Central memory CD8-positive, alpha-beta T cell (primary cell): Measurements from ENCODE around the gene ABCC8.

Experiments used
- ATAC-seq: fragments of 150-1000 bp; cut with Tn5 transposase; replicated peaks from 2 replicates; pipeline ENCODE4 v1.10.0; 2022; ENCODE audit warnings: mild to moderate bottlenecking, moderate FRiP score, moderate number of reproducible peaks; ENCODE audit not compliant: poor library complexity, severe bottlenecking; ENCODE audit errors: extremely low read depth
- DNase-seq, 2 donors: peaks; one replicate each; pipeline ENCODE4 v3.0.0; 2021; ENCODE audit warnings: low spot score in 2 of 2
- H3K27ac Mint-ChIP-seq: one replicate; pipeline ENCODE4 v1.8.0; 2022; ENCODE audit warnings: low read depth, mild to moderate bottlenecking, moderate library complexity, mixed read lengths
- H3K27me3 Mint-ChIP-seq: one replicate; pipeline ENCODE4 v1.8.0; 2022; ENCODE audit warnings: mixed read lengths
- H3K36me3 Mint-ChIP-seq: one replicate; pipeline ENCODE4 v1.8.0; 2022; ENCODE audit warnings: mild to moderate bottlenecking, moderate library complexity, mixed read lengths; ENCODE audit not compliant: insufficient read depth
- H3K4me1 Mint-ChIP-seq: one replicate; pipeline ENCODE4 v1.8.0; 2022; ENCODE audit warnings: mixed read lengths
- H3K4me3 Mint-ChIP-seq: one replicate; pipeline ENCODE4 v1.8.0; 2022; ENCODE audit warnings: mild to moderate bottlenecking, moderate library complexity, mixed read lengths
- H3K9me3 Mint-ChIP-seq: one replicate; pipeline ENCODE4 v1.8.0; 2022; ENCODE audit warnings: mixed read lengths

The ABCC8 gene

DNA sequence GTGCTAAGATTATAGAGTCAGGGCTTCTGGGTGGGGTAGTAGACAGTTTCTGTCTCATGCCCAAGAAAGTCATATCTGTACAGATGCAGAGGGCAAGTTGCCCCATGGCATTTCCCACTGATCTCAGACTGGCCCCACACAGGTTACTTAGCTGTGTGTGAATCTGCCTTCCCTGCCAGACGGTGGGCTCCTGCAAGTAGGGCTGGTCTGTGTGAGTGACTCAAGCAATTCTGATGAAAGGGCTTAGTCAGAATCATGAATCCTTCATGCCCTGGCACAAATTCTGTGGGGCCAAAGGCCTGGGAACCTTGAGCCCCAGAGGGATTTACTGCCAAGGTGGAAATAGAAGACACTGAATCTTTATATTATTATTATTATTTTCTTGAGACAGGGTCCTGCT is 37.2 kb upstream of the ABCC8 start:
- ATAC-seq (no peak), DNase-seq (no peak)
- no peak overlapping the region for H3K4me3 Mint-ChIP-seq
- H3K4me1 Mint-ChIP-seq, result no peaks in the 10 kb centered on the region
- H3K27ac Mint-ChIP-seq, result no peak overlapping the region
- peaks cover 31% of the 10 kb centered on the region for H3K27me3 Mint-ChIP-seq
- H3K9me3 Mint-ChIP-seq, result no peaks in the 10 kb centered on the region
- H3K36me3 Mint-ChIP-seq, result peaks cover 3% of the 10 kb centered on the region

GRCh38 chr11:17512101-17512500 is 35.5 kb upstream of the ABCC8 start:
- H3K27ac Mint-ChIP-seq, result no peak overlapping the region
- no peaks in the 10 kb centered on the region for H3K4me1 Mint-ChIP-seq
- ATAC-seq (no peak), DNase-seq (no peak)
- H3K4me3 Mint-ChIP-seq, result no peak overlapping the region
- H3K9me3 Mint-ChIP-seq, result no peaks in the 10 kb centered on the region
- peaks cover 3% of the 10 kb centered on the region for H3K36me3 Mint-ChIP-seq
- H3K27me3 Mint-ChIP-seq, result peaks cover 31% of the 10 kb centered on the region

GRCh38 chr11:17511571-17511970 is 34.9 kb upstream of the ABCC8 start:
- no peak for ATAC-seq
- Mint-ChIP-seq H3K4me3 (no peak overlapping the region), H3K4me1 (no peaks in the 10 kb centered on the region), H3K9me3 (no peaks in the 10 kb centered on the region), H3K27ac (no peak overlapping the region), H3K27me3 (peaks cover 26% of the 10 kb centered on the region), H3K36me3 (peaks cover 3% of the 10 kb centered on the region)
- DNase-seq, result no peak

DNA sequence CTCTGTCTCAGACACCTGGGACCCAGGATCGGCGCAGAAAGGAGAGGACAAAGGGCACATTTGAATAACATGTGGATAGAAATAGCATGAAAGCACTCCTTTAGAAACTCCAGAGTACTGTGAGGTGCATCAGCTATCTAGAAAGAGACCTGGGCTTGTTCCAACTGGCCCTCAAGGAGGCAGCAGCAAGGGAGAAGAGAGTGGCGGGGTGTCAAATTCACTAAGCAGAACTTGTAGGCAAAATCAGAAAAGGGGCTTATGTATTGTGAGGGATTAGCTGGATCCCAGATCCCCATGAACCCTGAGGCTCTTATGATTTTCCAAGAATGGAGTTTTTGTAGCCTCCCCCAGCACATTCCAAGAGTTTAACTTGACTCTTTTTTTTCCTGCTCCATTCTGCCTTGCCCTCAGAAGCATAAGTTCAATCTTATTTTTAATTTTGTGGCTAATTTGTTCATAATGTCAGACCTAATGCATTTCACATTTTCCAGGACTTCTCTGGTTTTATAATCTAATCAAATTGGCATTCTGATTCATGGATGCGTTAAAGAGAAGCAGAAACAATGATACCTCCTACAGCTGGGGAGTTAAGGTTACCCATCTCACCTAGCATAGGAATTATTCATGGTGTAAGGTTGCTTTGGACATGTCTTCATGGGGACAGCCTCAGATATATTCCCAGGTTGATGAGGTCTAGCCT is 34.0 kb upstream of the ABCC8 start:
- Mint-ChIP-seq H3K36me3 (peaks cover 3% of the 10 kb centered on the region), H3K4me3 (no peak overlapping the region), H3K27me3 (peaks cover 26% of the 10 kb centered on the region), H3K4me1 (no peaks in the 10 kb centered on the region), H3K9me3 (no peaks in the 10 kb centered on the region), H3K27ac (no peak overlapping the region)
- ATAC-seq (no peak), DNase-seq (no peak)

GRCh38 chr11:17508791-17509190 is 32.1 kb upstream of the ABCC8 start:
- no peak overlapping the region for H3K4me3 Mint-ChIP-seq
- no peaks in the 10 kb centered on the region for H3K9me3 Mint-ChIP-seq
- H3K27me3 Mint-ChIP-seq, result peaks cover 24% of the 10 kb centered on the region
- H3K4me1 Mint-ChIP-seq, result no peaks in the 10 kb centered on the region
- ATAC-seq (no peak), DNase-seq (no peak)
- no peak overlapping the region for H3K27ac Mint-ChIP-seq
- H3K36me3 Mint-ChIP-seq, result no peaks in the 10 kb centered on the region

GRCh38 chr11:17508306-17508705 is 31.7 kb upstream of the ABCC8 start:
- Mint-ChIP-seq H3K4me1 (no peaks in the 10 kb centered on the region), H3K36me3 (no peaks in the 10 kb centered on the region), H3K9me3 (no peaks in the 10 kb centered on the region), H3K27ac (no peak overlapping the region), H3K4me3 (no peak overlapping the region), H3K27me3 (peaks cover 19% of the 10 kb centered on the region)
- DNase-seq (no peak), ATAC-seq (no peak)

- DNase-seq (no peak), ATAC-seq (no peak)
- Mint-ChIP-seq H3K9me3 (no peaks in the 10 kb centered on the region), H3K27ac (no peak overlapping the region), H3K4me3 (no peak overlapping the region), H3K4me1 (no peaks in the 10 kb centered on the region), H3K27me3 (peaks cover 14% of the 10 kb centered on the region), H3K36me3 (no peaks in the 10 kb centered on the region)
Measured at GRCh38 chr11:17507773-17508172, 31.1 kb upstream of the ABCC8 start.

DNA sequence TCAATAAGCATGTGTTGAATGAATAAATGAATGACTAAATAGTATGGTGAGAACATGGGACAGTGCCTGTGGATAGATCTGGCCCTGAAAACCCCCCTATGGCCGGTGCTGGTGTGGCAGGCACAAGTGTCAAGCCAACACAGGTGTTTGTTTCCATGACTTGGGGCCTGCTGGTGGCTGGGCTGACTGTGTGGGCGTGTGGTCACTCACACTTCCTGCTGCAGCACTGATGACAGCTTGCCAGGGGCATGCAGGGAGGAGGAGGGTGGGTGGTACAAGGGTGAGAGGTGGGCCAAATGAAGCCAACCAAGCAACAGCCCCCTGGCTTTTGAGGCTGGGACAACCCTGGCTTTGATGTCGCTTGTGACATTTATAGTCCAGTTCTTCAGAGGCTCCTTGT is 30.3 kb upstream of the ABCC8 start:
- DNase-seq (no peak), ATAC-seq (no peak)
- peaks cover 11% of the 10 kb centered on the region for H3K27me3 Mint-ChIP-seq
- H3K4me3 Mint-ChIP-seq, result no peak overlapping the region
- no peak overlapping the region for H3K27ac Mint-ChIP-seq
- H3K36me3 Mint-ChIP-seq, result no peaks in the 10 kb centered on the region
- no peaks in the 10 kb centered on the region for H3K9me3 Mint-ChIP-seq
- H3K4me1 Mint-ChIP-seq, result no peaks in the 10 kb centered on the region

DNA sequence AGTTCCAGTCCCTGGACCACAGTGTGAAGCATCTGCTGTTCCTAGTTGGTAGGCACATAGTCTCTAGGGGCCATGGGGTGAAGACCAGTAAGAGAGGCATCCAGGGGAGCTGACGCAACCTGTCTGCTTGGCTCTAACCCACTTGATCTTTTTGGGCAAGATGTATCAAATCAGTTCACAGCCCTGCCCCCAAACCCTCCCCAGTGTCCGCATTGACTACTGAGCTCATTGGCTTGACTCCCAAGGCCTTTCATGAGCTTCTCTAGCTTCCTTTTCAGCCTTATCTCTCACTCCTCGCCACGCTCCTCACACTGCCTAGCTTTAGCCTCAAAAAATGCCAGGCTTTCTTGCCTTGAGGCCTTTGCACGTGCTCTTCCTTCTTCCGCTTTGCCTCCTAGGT is 29.7 kb upstream of the ABCC8 start:
- DNase-seq (no peak), ATAC-seq (no peak)
- H3K36me3 Mint-ChIP-seq, result no peaks in the 10 kb centered on the region
- peaks cover 14% of the 10 kb centered on the region for H3K27me3 Mint-ChIP-seq
- H3K9me3 Mint-ChIP-seq, result no peaks in the 10 kb centered on the region
- no peak overlapping the region for H3K4me3 Mint-ChIP-seq
- no peak overlapping the region for H3K27ac Mint-ChIP-seq
- no peaks in the 10 kb centered on the region for H3K4me1 Mint-ChIP-seq

GRCh38 chr11:17505146-17505545 is 28.5 kb upstream of the ABCC8 start:
- Mint-ChIP-seq H3K36me3 (no peaks in the 10 kb centered on the region), H3K9me3 (no peaks in the 10 kb centered on the region), H3K27ac (no peak overlapping the region), H3K4me1 (no peaks in the 10 kb centered on the region), H3K27me3 (peaks cover 22% of the 10 kb centered on the region), H3K4me3 (no peak overlapping the region)
- ATAC-seq, result no peak
- DNase-seq, result no peak

DNA sequence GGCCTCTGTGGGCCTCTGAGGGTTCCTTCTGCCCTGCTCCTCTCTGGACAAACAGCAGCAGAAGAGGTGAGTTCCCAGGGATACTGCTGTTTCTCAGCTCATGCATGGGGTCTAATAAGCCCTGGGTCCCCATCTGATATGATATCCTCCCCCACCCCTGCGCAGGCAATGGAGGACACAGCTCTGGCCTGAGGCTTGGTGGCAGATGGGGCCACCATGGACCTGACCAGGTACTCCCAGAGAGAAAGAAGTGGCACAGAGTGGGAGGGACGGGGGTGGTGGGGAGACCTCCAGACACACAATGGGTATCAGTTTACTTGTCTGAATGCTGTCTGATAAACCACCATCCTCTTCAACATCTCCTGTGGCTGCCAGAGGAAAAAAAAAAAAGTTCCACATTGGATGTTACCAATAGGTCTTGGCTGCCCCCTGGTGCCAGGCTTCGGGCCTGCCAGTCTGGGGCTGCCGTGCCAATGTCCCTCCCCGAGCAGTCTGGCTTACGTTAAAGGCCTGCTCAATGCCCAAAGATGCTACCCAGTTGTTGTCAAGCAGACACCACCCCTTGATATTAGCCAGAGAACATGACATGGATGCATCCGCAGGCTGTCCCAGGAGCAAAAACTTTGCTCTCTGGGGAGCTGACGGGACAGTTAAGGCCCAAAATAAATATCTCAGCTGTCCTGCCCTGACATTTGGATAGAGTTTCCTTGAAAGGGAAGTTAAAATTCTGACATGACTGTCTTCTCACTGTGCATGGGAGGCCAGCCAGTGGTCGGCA is 27.9 kb upstream of the ABCC8 start:
- no peaks in the 10 kb centered on the region for H3K36me3 Mint-ChIP-seq
- peak; percentile 59 for ATAC-seq
- no peak overlapping the region for H3K27ac Mint-ChIP-seq
- H3K4me3 Mint-ChIP-seq, result no peak overlapping the region
- peak; percentile 61 to 64 for DNase-seq
- H3K4me1 Mint-ChIP-seq, result no peaks in the 10 kb centered on the region
- no peaks in the 10 kb centered on the region for H3K9me3 Mint-ChIP-seq
- peaks cover 22% of the 10 kb centered on the region for H3K27me3 Mint-ChIP-seq

GRCh38 chr11:17502630-17503029 is 26.0 kb upstream of the ABCC8 start:
- Mint-ChIP-seq H3K9me3 (no peaks in the 10 kb centered on the region), H3K4me3 (no peak overlapping the region), H3K4me1 (no peaks in the 10 kb centered on the region), H3K27me3 (peaks cover 11% of the 10 kb centered on the region), H3K27ac (no peak overlapping the region), H3K36me3 (no peaks in the 10 kb centered on the region)
- DNase-seq, result no peak
- no peak for ATAC-seq

DNA sequence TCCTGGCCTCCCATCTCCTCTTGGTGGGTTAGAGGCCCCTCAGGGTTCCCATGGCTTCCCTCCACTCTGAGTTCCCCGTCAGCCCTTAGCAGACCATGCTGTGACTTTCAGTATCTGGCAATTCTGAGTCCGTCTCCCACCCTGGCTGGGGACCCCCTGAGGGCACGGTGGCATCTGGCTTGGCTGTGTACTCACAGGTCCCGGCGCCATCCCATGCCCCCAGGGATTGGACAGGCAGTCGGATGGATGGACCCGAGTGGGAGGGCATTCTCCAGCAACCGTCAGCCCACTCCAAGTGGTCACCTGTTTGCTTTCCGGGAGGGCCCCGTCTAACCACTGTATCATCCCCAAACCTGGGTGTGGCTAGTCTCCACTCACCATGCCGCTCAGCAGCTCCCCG is 24.0 kb upstream of the ABCC8 start:
- H3K4me1 Mint-ChIP-seq, result no peaks in the 10 kb centered on the region
- DNase-seq, result no peak
- H3K27me3 Mint-ChIP-seq, result peaks cover 11% of the 10 kb centered on the region
- H3K9me3 Mint-ChIP-seq, result no peaks in the 10 kb centered on the region
- no peak overlapping the region for H3K27ac Mint-ChIP-seq
- no peak overlapping the region for H3K4me3 Mint-ChIP-seq
- no peak for ATAC-seq
- H3K36me3 Mint-ChIP-seq, result no peaks in the 10 kb centered on the region
